Measurements from ENCODE around the gene PRCD.

DNA sequence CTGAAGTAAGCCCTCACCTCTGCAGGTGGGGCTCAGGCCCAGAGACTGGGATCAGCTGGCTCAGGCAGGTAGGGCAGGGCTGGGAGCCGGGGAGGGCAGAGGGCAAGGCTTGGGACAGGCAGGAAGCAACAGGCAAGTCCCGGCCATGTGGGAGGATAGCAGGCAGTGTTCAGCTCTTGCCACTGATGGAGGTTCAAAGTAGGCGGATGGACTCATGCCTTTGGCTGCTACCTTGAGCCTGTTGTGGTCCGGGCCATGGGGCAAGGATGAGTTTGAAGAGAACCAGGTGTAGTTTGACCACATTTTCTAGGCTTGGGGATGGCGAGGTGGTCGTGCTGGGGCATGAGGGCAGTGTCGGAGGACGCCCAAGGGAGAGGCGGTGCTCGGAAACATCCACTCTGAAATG is 2.7 kb downstream of the PRCD start:
- TF ChIP-seq, protein P1, sequence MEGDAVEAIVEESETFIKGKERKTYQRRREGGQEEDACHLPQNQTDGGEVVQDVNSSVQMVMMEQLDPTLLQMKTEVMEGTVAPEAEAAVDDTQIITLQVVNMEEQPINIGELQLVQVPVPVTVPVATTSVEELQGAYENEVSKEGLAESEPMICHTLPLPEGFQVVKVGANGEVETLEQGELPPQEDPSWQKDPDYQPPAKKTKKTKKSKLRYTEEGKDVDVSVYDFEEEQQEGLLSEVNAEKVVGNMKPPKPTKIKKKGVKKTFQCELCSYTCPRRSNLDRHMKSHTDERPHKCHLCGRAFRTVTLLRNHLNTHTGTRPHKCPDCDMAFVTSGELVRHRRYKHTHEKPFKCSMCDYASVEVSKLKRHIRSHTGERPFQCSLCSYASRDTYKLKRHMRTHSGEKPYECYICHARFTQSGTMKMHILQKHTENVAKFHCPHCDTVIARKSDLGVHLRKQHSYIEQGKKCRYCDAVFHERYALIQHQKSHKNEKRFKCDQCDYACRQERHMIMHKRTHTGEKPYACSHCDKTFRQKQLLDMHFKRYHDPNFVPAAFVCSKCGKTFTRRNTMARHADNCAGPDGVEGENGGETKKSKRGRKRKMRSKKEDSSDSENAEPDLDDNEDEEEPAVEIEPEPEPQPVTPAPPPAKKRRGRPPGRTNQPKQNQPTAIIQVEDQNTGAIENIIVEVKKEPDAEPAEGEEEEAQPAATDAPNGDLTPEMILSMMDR (optimal IDR thresholded peaks at IDR 0.05 in 1 of 3, IDR thresholded peaks at IDR 0.05 in 1 of 3, conservative IDR thresholded peaks at IDR 0.05 in 1 of 3; ENCODE audit: extremely low read depth in 1 of 3, insufficient read depth in 2 of 3, low read length in 3 of 3), result no peak
- no peak for TF ChIP-seq EZH2 (IDR thresholded peaks at IDR 0.05; ENCODE audit: low read length)

Measured in keratinocyte (primary cell).